ENCODE data around the gene CDK5RAP2. TPM values are rescaled to one million over a fixed set of nuclear protein-coding genes. Genes with fewer than 3 reads are reported as not detected.

Gene CDK5RAP2
- total and polyA plus RNA-seq, 10 donors: 19.5 to 93.7 (median 61.9) TPM

DNA sequence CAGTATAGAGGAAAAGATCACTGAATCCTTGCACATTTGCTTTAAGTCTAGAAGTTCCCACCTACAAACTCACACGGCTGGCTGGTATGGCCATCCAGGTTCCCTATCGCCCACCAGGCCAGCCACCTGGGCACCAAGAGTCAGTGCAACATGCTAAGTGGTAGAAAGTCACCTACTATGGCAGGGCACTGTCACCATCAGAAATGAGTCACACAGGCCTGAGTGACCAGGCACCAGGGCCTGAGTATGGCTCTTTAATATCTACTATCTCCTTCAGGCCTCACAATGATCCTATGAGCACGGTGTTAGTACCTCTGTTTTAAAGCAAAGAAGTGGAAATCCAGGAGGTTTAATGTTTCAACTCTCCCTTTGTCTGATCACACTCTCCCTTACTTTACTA is 156.2 kb downstream of the CDK5RAP2 start:
- Histone ChIP-seq H3K4me1 (no peaks in the 10 kb centered on the region), H3K27me3 (replicated peaks in 1 of 7) (no peaks in the 10 kb centered on the region), H3K27ac (no peak overlapping the region), H3K36me3 (peaks cover 0 to 87% (median 46%) of the 10 kb centered on the region in 6 donors), H3K9me3 (no peaks in the 10 kb centered on the region), H3K4me3 (no peak overlapping the region)
- intact Hi-C loops (cut with DNase I; ENCODE audit: low total_unique reads): no loop called here
- WGBS, 5 donors: 93 to 98% (median 95%) methylated on average over 3 of the region's 3 CpGs
- no peak for DNase-seq
- no peak for TF ChIP-seq POLR2A (IDR thresholded peaks at IDR 0.05)
- no peak for TF ChIP-seq POLR2AphosphoS5 (IDR thresholded peaks at IDR 0.05)
- TF ChIP-seq, protein P1, sequence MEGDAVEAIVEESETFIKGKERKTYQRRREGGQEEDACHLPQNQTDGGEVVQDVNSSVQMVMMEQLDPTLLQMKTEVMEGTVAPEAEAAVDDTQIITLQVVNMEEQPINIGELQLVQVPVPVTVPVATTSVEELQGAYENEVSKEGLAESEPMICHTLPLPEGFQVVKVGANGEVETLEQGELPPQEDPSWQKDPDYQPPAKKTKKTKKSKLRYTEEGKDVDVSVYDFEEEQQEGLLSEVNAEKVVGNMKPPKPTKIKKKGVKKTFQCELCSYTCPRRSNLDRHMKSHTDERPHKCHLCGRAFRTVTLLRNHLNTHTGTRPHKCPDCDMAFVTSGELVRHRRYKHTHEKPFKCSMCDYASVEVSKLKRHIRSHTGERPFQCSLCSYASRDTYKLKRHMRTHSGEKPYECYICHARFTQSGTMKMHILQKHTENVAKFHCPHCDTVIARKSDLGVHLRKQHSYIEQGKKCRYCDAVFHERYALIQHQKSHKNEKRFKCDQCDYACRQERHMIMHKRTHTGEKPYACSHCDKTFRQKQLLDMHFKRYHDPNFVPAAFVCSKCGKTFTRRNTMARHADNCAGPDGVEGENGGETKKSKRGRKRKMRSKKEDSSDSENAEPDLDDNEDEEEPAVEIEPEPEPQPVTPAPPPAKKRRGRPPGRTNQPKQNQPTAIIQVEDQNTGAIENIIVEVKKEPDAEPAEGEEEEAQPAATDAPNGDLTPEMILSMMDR (IDR thresholded peaks at IDR 0.05 in 8 of 11, conservative IDR thresholded peaks at IDR 0.05 in 3 of 11): no peak

DNA sequence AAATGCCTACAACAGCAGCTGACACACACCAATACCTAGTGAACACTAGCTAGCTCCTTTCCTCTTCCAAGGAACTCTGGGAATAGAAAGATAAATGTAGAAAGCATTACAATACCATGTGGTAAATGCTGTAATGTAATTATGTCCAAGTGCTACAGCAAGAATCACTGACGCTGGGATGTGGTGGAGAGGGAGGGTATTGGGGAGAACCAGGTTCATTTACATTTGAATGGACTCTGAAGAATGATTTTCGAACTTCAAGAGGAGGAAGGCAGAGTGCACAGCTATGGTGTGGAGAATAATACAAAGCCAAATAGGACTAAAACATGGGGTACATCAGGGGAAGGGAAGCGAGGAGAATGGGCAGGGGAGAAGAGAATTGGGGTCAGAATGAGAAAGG is 158.0 kb downstream of the CDK5RAP2 start:
- no peak for DNase-seq
- Histone ChIP-seq H3K36me3 (peaks cover 0 to 100% (median 58%) of the 10 kb centered on the region in 6 donors), H3K4me3 (no peak overlapping the region), H3K9me3 (no peaks in the 10 kb centered on the region), H3K27me3 (replicated peaks in 1 of 7) (no peaks in the 10 kb centered on the region), H3K27ac (no peak overlapping the region), H3K4me1 (no peaks in the 10 kb centered on the region)
- WGBS, 5 donors: 91 to 97% (median 95%) methylated on average over 3 of the region's 3 CpGs
- intact Hi-C loops (cut with DNase I; ENCODE audit: low total_unique reads): no loop called here
- TF ChIP-seq POLR2A (IDR thresholded peaks at IDR 0.05) (no peak), POLR2AphosphoS5 (IDR thresholded peaks at IDR 0.05) (no peak)
- TF ChIP-seq, protein P1 (IDR thresholded peaks at IDR 0.05 in 8 of 11, conservative IDR thresholded peaks at IDR 0.05 in 3 of 11): no peak

DNA sequence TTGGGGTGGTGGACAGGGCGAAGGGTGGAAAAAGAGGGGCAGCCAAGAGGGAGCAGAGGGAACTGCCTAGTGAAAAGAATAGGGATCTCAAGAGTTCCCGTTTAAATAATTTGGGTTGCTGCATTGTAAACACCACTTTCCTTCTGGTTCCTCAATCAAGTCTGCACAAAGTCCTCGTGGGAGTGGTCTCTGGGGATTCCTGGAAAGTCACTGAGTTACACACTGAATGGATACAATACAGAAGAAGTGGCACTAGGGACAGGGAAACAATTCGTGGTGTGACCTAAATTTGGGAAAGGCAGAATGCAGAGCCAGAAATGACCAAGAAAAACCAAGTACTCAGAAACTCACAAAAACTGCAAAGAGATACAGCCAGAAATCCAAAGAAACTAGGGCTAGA is 161.7 kb downstream of the CDK5RAP2 start:
- 87 to 92% (median 91%) methylated on average over 4 of the region's 4 CpGs for WGBS, 5 donors
- DNase-seq: no peak
- Histone ChIP-seq H3K4me1 (no peaks in the 10 kb centered on the region), H3K36me3 (peaks cover 0 to 100% (median 57%) of the 10 kb centered on the region in 6 donors), H3K4me3 (no peak overlapping the region), H3K27me3 (replicated peaks in 1 of 7) (no peaks in the 10 kb centered on the region), H3K27ac (no peak overlapping the region), H3K9me3 (no peaks in the 10 kb centered on the region)
- intact Hi-C loops (cut with DNase I; ENCODE audit: low total_unique reads): no loop called here
- TF ChIP-seq, protein P1 (IDR thresholded peaks at IDR 0.05 in 8 of 11, conservative IDR thresholded peaks at IDR 0.05 in 3 of 11): no peak
- no peak for TF ChIP-seq POLR2AphosphoS5 (IDR thresholded peaks at IDR 0.05)
- no peak for TF ChIP-seq POLR2A (IDR thresholded peaks at IDR 0.05)

DNA sequence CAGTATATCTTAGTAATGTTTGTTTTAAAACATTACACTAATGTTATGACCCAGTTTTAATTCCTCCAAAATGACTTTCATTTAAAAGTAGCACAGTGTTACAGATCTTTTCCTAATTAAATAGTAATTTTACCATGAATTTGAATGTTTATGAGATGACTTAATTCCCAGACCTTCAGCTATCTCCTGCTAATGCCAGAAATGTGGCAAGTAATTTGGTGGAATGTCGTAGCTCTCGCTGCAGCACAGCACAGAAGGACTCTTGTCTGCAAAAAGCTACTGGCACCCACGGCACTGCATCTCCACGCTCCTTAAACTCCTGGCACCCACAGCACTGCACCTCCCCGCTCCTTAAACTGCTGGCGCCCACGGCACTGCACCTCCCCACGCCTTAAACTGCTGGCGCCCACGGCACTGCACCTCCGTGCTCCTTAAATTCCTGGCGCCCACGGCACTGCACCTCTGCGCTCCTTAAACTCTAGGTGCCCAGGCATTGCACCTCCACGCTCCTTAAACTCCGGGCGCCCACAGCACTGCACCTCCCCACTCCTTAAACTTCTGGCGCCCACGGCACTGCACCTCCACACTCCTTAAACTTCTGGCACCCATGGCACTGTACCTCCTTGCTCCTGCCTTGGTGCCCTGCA is 163.1 kb downstream of the CDK5RAP2 start:
- TF ChIP-seq POLR2AphosphoS5 (IDR thresholded peaks at IDR 0.05): no peak
- no peak for TF ChIP-seq POLR2A (IDR thresholded peaks at IDR 0.05)
- H3K27me3 ChIP-seq (replicated peaks in 1 of 7): no peaks in the 10 kb centered on the region
- H3K4me3 ChIP-seq: no peak overlapping the region
- DNase-seq: no peak
- intact Hi-C loops (cut with DNase I; ENCODE audit: low total_unique reads): no loop called here
- H3K27ac ChIP-seq: no peak overlapping the region
- WGBS, 5 donors: 95 to 99% (median 97%) methylated on average over 19 of the region's 19 CpGs
- H3K36me3 ChIP-seq: peaks cover 0 to 100% (median 56%) of the 10 kb centered on the region in 6 donors
- H3K4me1 ChIP-seq: no peaks in the 10 kb centered on the region
- H3K9me3 ChIP-seq: no peaks in the 10 kb centered on the region

All from spleen (tissue), 11 donors.